ENCODE results near the gene MAP2K5. TPM values are rescaled to one million over a fixed set of nuclear protein-coding genes. Genes with fewer than 3 reads are reported as not detected.

MAP2K5 gene
- total RNA-seq, 4 donors from 2014 or later: 7.7 to 15.1 (median 12.0) TPM

GRCh38 chr15:67807141-67807540 is 264.6 kb downstream of the MAP2K5 start:
- H3K27me3 ChIP-seq: peaks cover 8% of the 10 kb centered on the region
- no CpG with 5 or more reads among the region's 5 CpGs for WGBS, 2 donors (ENCODE audit: low coverage in 1 of 2)

GRCh38 chr15:67807836-67808235 is 265.3 kb downstream of the MAP2K5 start:
- Histone ChIP-seq H3K4me3 (no peak overlapping the region), H3K27me3 (peaks cover 8% of the 10 kb centered on the region), H3K36me3 (peaks cover 0 to 64% of the 10 kb centered on the region in 2 donors), H3K27ac (no peak overlapping the region), H3K4me1 (no peaks in the 10 kb centered on the region), H3K9me3 (no peaks in the 10 kb centered on the region)
- TF ChIP-seq POLR2AphosphoS5 (IDR thresholded peaks at IDR 0.05) (no peak), CTCF (IDR thresholded peaks at IDR 0.05) (no peak), POLR2A (IDR thresholded peaks at IDR 0.05) (no peak), EP300 (IDR thresholded peaks at IDR 0.05) (no peak)
- ATAC-seq: no peak
- 80% methylated on average over 1 of the region's 7 CpGs; no CpG with 5 or more reads in 1 of the 2 donors for WGBS, 2 donors (ENCODE audit: low coverage in 1 of 2)

More at GRCh38 chr15:67807141-67807540, 264.6 kb downstream of the MAP2K5 start:
- H3K27ac ChIP-seq: no peak overlapping the region
- no peaks in the 10 kb centered on the region for H3K9me3 ChIP-seq
- peaks cover 0 to 71% of the 10 kb centered on the region in 2 donors for H3K36me3 ChIP-seq
- ATAC-seq: no peak
- no peak overlapping the region for H3K4me3 ChIP-seq
- H3K4me1 ChIP-seq: no peaks in the 10 kb centered on the region
- TF ChIP-seq POLR2A (IDR thresholded peaks at IDR 0.05) (no peak), EP300 (IDR thresholded peaks at IDR 0.05) (no peak)

- ATAC-seq: no peak
- no peak overlapping the region for H3K27ac ChIP-seq
- H3K9me3 ChIP-seq: no peaks in the 10 kb centered on the region
- H3K36me3 ChIP-seq: peaks cover 0 to 62% of the 10 kb centered on the region in 2 donors
- no peaks in the 10 kb centered on the region for H3K4me1 ChIP-seq
- WGBS, 2 donors (ENCODE audit: low coverage in 1 of 2): 100% methylated on average over 2 of the region's 7 CpGs; no CpG with 5 or more reads in 1 of the 2 donors
- H3K27me3 ChIP-seq: peaks cover 8% of the 10 kb centered on the region
- TF ChIP-seq POLR2AphosphoS5 (IDR thresholded peaks at IDR 0.05): no peak
- no peak for TF ChIP-seq CTCF (IDR thresholded peaks at IDR 0.05)
- TF ChIP-seq EP300 (IDR thresholded peaks at IDR 0.05): no peak
- no peak overlapping the region for H3K4me3 ChIP-seq
Measured at GRCh38 chr15:67808821-67809220, 266.3 kb downstream of the MAP2K5 start.

- Histone ChIP-seq H3K36me3 (peaks cover 0 to 55% of the 10 kb centered on the region in 2 donors), H3K27ac (no peak overlapping the region), H3K9me3 (no peaks in the 10 kb centered on the region), H3K4me1 (no peaks in the 10 kb centered on the region), H3K4me3 (no peak overlapping the region), H3K27me3 (peaks cover 8% of the 10 kb centered on the region)
- no peak for ATAC-seq
- no peak for TF ChIP-seq EP300 (IDR thresholded peaks at IDR 0.05)
- no peak for TF ChIP-seq CTCF (IDR thresholded peaks at IDR 0.05)
- no peak for TF ChIP-seq POLR2A (IDR thresholded peaks at IDR 0.05)
- no peak for TF ChIP-seq POLR2AphosphoS5 (IDR thresholded peaks at IDR 0.05)
- 60% methylated on average over 2 of the region's 5 CpGs; no CpG with 5 or more reads in 1 of the 2 donors for WGBS, 2 donors (ENCODE audit: low coverage in 1 of 2)
Measured at GRCh38 chr15:67809441-67809840, 266.9 kb downstream of the MAP2K5 start.

- no peak overlapping the region for H3K4me3 ChIP-seq
- H3K4me1 ChIP-seq: no peaks in the 10 kb centered on the region
- H3K27ac ChIP-seq: no peak overlapping the region
- H3K9me3 ChIP-seq: peaks cover 0 to 3% (median 0%) of the 10 kb centered on the region in 3 donors
- peaks cover 8% of the 10 kb centered on the region for H3K27me3 ChIP-seq
- TF ChIP-seq EP300 (IDR thresholded peaks at IDR 0.05) (no peak), POLR2A (IDR thresholded peaks at IDR 0.05) (no peak), POLR2AphosphoS5 (IDR thresholded peaks at IDR 0.05) (no peak), CTCF (IDR thresholded peaks at IDR 0.05) (no peak)
- ATAC-seq: no peak
- 83% methylated on average over 4 of the region's 6 CpGs; no CpG with 5 or more reads in 1 of the 2 donors for WGBS, 2 donors (ENCODE audit: low coverage in 1 of 2)
- peaks cover 0 to 55% of the 10 kb centered on the region in 2 donors for H3K36me3 ChIP-seq
Measured at GRCh38 chr15:67809866-67810265, 267.4 kb downstream of the MAP2K5 start.
